Measurements from ENCODE around the gene FAM107A. TPM values are rescaled to one million over a fixed set of nuclear protein-coding genes. Genes with fewer than 3 reads are reported as not detected.

FAM107A gene
- total RNA-seq, 1 donor from 2014 or later, result 1.3 TPM

DNA sequence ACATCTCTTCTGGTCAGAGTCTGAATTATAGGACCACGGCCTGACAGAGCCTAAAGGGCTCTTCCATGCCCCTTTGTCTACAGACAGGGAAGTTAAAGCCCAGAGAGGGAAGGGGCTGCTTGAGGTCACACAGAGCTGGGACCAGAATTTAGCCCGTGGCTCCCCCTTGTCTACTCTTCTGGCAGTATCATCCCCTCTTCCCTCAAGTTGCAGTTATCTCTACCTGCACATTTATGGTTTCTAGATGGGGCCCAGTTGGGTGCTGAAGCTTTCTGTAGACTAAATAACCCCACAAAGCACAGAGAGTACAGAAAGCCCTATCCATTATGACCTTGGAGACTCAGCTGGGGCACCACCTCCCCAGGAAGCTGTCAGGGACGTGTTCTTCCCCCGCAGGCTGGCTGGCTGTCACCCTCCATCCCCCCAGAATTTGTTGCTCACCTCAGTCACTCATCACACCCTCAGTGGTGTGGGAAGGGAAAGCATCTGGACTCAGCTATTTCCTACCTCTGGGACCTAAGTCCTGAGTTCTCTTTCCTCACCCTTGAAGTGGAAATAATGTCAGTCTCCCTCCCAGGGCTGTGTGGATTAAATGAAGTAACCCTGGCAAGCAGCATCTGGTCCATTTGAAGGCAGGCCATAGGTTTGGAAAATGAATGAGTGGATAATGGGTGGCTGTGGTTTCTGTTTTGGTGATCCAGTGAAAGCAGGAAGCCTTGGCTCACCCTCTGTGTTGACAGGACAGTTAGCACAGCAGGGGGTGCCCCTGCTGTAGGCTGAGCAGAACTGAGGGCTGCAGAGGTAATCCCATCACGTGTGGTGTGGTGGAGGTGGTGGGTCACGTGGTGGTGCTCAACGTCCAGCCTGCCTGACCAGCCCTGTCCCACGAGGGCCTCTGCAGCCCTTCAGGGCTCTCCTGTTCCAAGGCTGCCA is 56.5 kb downstream of the FAM107A start:
- TF ChIP-seq, protein P1, sequence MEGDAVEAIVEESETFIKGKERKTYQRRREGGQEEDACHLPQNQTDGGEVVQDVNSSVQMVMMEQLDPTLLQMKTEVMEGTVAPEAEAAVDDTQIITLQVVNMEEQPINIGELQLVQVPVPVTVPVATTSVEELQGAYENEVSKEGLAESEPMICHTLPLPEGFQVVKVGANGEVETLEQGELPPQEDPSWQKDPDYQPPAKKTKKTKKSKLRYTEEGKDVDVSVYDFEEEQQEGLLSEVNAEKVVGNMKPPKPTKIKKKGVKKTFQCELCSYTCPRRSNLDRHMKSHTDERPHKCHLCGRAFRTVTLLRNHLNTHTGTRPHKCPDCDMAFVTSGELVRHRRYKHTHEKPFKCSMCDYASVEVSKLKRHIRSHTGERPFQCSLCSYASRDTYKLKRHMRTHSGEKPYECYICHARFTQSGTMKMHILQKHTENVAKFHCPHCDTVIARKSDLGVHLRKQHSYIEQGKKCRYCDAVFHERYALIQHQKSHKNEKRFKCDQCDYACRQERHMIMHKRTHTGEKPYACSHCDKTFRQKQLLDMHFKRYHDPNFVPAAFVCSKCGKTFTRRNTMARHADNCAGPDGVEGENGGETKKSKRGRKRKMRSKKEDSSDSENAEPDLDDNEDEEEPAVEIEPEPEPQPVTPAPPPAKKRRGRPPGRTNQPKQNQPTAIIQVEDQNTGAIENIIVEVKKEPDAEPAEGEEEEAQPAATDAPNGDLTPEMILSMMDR (conservative IDR thresholded peaks at IDR 0.05; ENCODE audit: low read depth, low read length), result no peak
- no peak for DNase-seq (ENCODE audit: low read depth)
- no peak overlapping the region for H3K4me3 ChIP-seq (ENCODE audit: low read depth, low read length)

DNA sequence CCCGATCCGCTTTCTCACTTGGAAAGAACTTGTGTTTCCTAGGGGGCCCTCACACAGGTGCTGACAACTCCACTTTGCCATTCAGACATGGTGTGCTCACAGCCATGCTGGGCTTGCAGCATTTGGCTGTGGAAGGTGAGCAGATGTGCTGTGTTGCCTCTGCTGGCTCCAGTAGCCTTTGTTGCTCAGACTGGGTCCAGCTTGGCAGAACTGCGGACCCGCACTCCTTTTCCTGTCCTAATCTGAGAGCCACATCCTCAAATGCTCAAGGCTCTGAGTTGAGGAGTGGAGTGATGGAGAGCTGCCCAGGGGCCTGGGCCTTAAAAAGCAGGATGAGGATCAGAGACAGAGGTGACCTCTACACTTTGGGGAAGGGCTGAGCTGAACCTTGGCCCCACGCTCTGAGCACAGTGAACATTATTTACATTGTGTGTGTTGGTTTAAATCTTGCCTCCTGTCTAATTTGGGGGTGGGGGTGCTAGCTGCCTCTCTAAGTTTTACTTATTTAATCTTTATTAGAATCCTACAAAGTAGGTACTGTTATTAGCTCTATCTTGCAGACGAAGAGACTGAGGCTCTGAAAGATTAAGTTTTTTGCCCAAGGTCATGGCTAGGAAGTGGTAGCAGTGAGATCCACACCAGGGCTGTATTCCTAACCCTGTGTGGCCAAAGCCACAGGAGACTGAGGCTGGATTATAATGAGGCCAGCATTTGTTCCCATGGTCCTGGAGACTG is 57.4 kb downstream of the FAM107A start:
- TF ChIP-seq, protein P1 (conservative IDR thresholded peaks at IDR 0.05; ENCODE audit: low read depth, low read length), result no peak
- no peak for DNase-seq (ENCODE audit: low read depth)
- no peak overlapping the region for H3K4me3 ChIP-seq (ENCODE audit: low read depth, low read length)

DNA sequence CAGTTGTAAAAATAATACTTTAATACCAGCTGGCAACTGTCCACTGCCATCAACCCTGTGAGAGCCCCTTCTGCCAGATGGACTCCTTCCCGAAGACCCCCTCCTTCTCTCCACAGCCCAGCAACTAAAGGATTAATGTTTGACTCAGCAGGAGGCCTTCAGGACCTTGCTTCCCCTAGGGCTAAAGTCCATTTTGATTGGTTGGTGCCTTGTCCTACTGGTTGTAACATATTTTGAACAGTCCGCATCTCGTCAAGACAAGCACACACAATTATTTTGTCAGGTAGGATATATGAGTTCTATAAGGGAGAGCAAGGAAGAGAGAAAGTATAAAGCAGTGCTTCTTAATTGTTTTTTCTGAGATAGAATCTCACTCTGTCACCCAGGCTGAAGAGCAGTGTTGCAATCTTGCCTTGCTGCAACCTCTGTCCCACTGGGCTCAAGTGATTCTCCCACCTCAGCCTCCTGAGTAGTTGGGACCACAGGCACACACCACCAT is 58.9 kb downstream of the FAM107A start:
- TF ChIP-seq, protein P1 (conservative IDR thresholded peaks at IDR 0.05; ENCODE audit: low read depth, low read length), result no peak
- H3K4me3 ChIP-seq (ENCODE audit: low read depth, low read length), result no peak overlapping the region
- no peak for DNase-seq (ENCODE audit: low read depth)

DNA sequence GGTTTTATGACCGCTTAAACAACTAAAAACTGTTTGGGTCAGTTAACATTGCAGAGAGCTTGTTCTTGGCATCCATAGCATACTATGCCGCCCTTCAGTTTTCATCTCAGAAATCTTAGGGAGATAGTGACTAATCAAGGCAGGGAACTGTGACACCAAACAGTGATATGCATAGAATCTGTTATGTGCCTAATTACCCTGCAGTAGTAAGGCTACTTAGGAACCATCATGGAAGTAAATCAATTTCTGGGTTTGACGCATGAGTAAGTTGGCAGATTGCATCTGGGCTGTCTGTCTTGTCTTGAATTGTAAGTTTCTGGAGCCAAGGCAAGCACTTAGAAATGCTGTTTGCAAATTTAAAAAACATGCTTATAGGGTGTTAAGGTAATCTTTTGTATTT is 62.8 kb downstream of the FAM107A start:
- no peak for DNase-seq (ENCODE audit: low read depth)
- TF ChIP-seq, protein P1 (conservative IDR thresholded peaks at IDR 0.05; ENCODE audit: low read depth, low read length), result no peak
- H3K4me3 ChIP-seq (ENCODE audit: low read depth, low read length), result no peak overlapping the region

Other genes with a start within 250 kb of the FAM107A start
- gene PXK, start 244.5 kb downstream of the FAM107A start, total RNA-seq, result 10.1 and 12.4 TPM in 2 replicates
- 99.5 and 103 TPM in 2 replicates for gene PDHB, start 143.6 kb downstream of the FAM107A start, total RNA-seq
- 7.7 and 7.9 TPM in 2 replicates for gene KCTD6, start 85.3 kb downstream of the FAM107A start, total RNA-seq
- gene ACOX2, start 40.2 kb downstream of the FAM107A start, total RNA-seq, result 0.51 and 1.7 TPM in 2 replicates
- gene FAM3D, start 89.4 kb upstream of the FAM107A start, total RNA-seq, result not detected in 2 replicates